ENCODE data around the gene TIMP2.

TIMP2 gene

GRCh38 chr17:78836420-78837021 lies 88.7 kb downstream of the TIMP2 start:
- TF ChIP-seq CTCF (conservative IDR thresholded peaks at IDR 0.05; ENCODE audit: low read depth, low read length): no peak
- no peak for DNase-seq (ENCODE audit: low read depth)
- no peak overlapping the region for H3K4me3 ChIP-seq (ENCODE audit: low read depth, low read length)

GRCh38 chr17:78834571-78834970 lies 90.6 kb downstream of the TIMP2 start:
- TF ChIP-seq CTCF (conservative IDR thresholded peaks at IDR 0.05; ENCODE audit: low read depth, low read length): no peak
- no peak overlapping the region for H3K4me3 ChIP-seq (ENCODE audit: low read depth, low read length)
- DNase-seq (ENCODE audit: low read depth): no peak

GRCh38 chr17:78832541-78832810 lies 92.7 kb downstream of the TIMP2 start:
- no peak overlapping the region for H3K4me3 ChIP-seq (ENCODE audit: low read depth, low read length)
- no peak for DNase-seq (ENCODE audit: low read depth)
- TF ChIP-seq CTCF (conservative IDR thresholded peaks at IDR 0.05; ENCODE audit: low read depth, low read length): no peak

GRCh38 chr17:78831688-78832540 lies 93.3 kb downstream of the TIMP2 start:
- DNase-seq (ENCODE audit: low read depth): no peak
- H3K4me3 ChIP-seq (ENCODE audit: low read depth, low read length): no peak overlapping the region
- no peak for TF ChIP-seq CTCF (conservative IDR thresholded peaks at IDR 0.05; ENCODE audit: low read depth, low read length)

- TF ChIP-seq CTCF (conservative IDR thresholded peaks at IDR 0.05; ENCODE audit: low read depth, low read length): no peak
- DNase-seq (ENCODE audit: low read depth): no peak
- no peak overlapping the region for H3K4me3 ChIP-seq (ENCODE audit: low read depth, low read length)
Observed at GRCh38 chr17:78829477-78829876, 95.7 kb downstream of the TIMP2 start.

- peak; percentile 90 for DNase-seq (ENCODE audit: low read depth)
- H3K4me3 ChIP-seq (ENCODE audit: low read depth, low read length): no peak overlapping the region
- peak; percentile 86 for TF ChIP-seq CTCF (conservative IDR thresholded peaks at IDR 0.05; ENCODE audit: low read depth, low read length)
Observed at GRCh38 chr17:78828470-78829185, 96.6 kb downstream of the TIMP2 start.

All from choroid plexus epithelial cell (primary cell).